SK-N-SH treated with all-trans-retinoic acid at 6 μM for 48 hours (cell line): ENCODE results near the gene IL9.

Source experiments
- ATAC-seq: fragments of 200-7000 bp; cut with Tn5 transposase; 3 replicates; pipeline ENCODE4 v1.9.1; 2020; ENCODE audit warnings: mild to moderate bottlenecking, moderate library complexity
- ARNTL ChIP-seq: fragments of 450-650 bp; formaldehyde crosslinking; IDR thresholded peaks from 2 replicates; pipeline ENCODE4 v1.5.0; 2020; ENCODE audit warnings: low read depth, mild to moderate bottlenecking, moderate library complexity, borderline replicate concordance
- BACH2 ChIP-seq: fragments of 250-450 bp; sonication (Bioruptor Pico); IDR thresholded peaks from 2 replicates; pipeline ENCODE4 v1.9.0; 2021; ENCODE audit warnings: mild to moderate bottlenecking, borderline replicate concordance
- CREB5 ChIP-seq: fragments of 250-450 bp; sonication (Bioruptor Pico); IDR thresholded peaks from 2 replicates; pipeline ENCODE4 v1.5.1; 2020; ENCODE audit warnings: low read depth, mild to moderate bottlenecking, moderate library complexity
- CSDC2 ChIP-seq: fragments of 250-450 bp; sonication (Bioruptor Pico); IDR thresholded peaks from 2 replicates; pipeline ENCODE4 v1.5.0; 2020; ENCODE audit warnings: mild to moderate bottlenecking, moderate library complexity
- CSRNP3 ChIP-seq: fragments of 250-450 bp; sonication (Bioruptor Pico); IDR thresholded peaks from 2 replicates; pipeline ENCODE4 v1.5.1; 2021; ENCODE audit warnings: mild to moderate bottlenecking, moderate library complexity
- ESRRG ChIP-seq: fragments of 250-450 bp; sonication (Bioruptor Pico); IDR thresholded peaks from 2 replicates; pipeline ENCODE4 v1.6.1; 2021; ENCODE audit warnings: mild to moderate bottlenecking
- GLIS3 ChIP-seq: fragments of 250-450 bp; sonication (Bioruptor Pico); IDR thresholded peaks from 2 replicates; pipeline ENCODE4 v1.5.0; 2020; ENCODE audit warnings: mild to moderate bottlenecking, moderate library complexity
- ISL1 ChIP-seq: fragments of 250-450 bp; sonication (Bioruptor Pico); IDR thresholded peaks from 2 replicates; pipeline ENCODE4 v2.1.2; 2022; ENCODE audit warnings: mild to moderate bottlenecking, moderate library complexity
- PATZ1 ChIP-seq: fragments of 250-450 bp; sonication (Bioruptor Pico); IDR thresholded peaks from 2 replicates; pipeline ENCODE4 v1.8.0; 2020; ENCODE audit warnings: mild to moderate bottlenecking, moderate library complexity, borderline replicate concordance
- PPARA ChIP-seq: fragments of 250-450 bp; sonication (Bioruptor Pico); IDR thresholded peaks from 2 replicates; pipeline ENCODE4 v1.5.0; 2020; ENCODE audit warnings: mild to moderate bottlenecking, borderline replicate concordance
- RARB ChIP-seq: fragments of 250-450 bp; sonication (Bioruptor Pico); IDR thresholded peaks from 2 replicates; pipeline ENCODE4 v1.8.0; 2021; ENCODE audit warnings: mild to moderate bottlenecking, moderate library complexity
- SNAI2 ChIP-seq: fragments of 250-450 bp; sonication (Bioruptor Pico); IDR thresholded peaks from 2 replicates; pipeline ENCODE4 v1.5.0; 2020; ENCODE audit warnings: mild to moderate bottlenecking, moderate library complexity
- TCF4 ChIP-seq: fragments of 250-450 bp; sonication (Bioruptor Pico); IDR thresholded peaks from 2 replicates; pipeline ENCODE4 v1.8.0; 2021; ENCODE audit warnings: mild to moderate bottlenecking, moderate library complexity, borderline replicate concordance
- TOX ChIP-seq: fragments of 250-450 bp; sonication (Bioruptor Pico); IDR thresholded peaks from 2 replicates; pipeline ENCODE4 v1.8.0; 2021; ENCODE audit warnings: mild to moderate bottlenecking, moderate library complexity, borderline replicate concordance
- TSHZ2 ChIP-seq: fragments of 250-450 bp; sonication (Bioruptor Pico); IDR thresholded peaks from 2 replicates; pipeline ENCODE4 v1.5.0; 2020; ENCODE audit warnings: mild to moderate bottlenecking, moderate library complexity
- ZC3H10 ChIP-seq: fragments of 250-450 bp; sonication (Bioruptor Pico); IDR thresholded peaks from 2 replicates; pipeline ENCODE4 v1.5.1; 2021; ENCODE audit warnings: mild to moderate bottlenecking, moderate library complexity
- ZFP3 ChIP-seq: fragments of 250-450 bp; sonication (Bioruptor Pico); IDR thresholded peaks from 2 replicates; pipeline ENCODE4 v1.5.0; 2020; ENCODE audit warnings: mild to moderate bottlenecking, moderate library complexity
- ZFP30 ChIP-seq: fragments of 450-650 bp; formaldehyde crosslinking; IDR thresholded peaks from 2 replicates; pipeline ENCODE4 v1.5.0; 2022; ENCODE audit warnings: mild to moderate bottlenecking, moderate library complexity
- ZNF565 ChIP-seq: fragments of 450-650 bp; formaldehyde crosslinking; conservative IDR thresholded peaks from 2 replicates; pipeline ENCODE4 v1.5.0; 2020; ENCODE audit warnings: low read depth, mild to moderate bottlenecking, moderate library complexity
- ZNF70 ChIP-seq: fragments of 450-650 bp; formaldehyde crosslinking; IDR thresholded peaks from 2 replicates; pipeline ENCODE4 v1.5.0; 2020; ENCODE audit warnings: mild to moderate bottlenecking, moderate library complexity

Gene IL9

GRCh38 chr5:135871268-135871915 is 24.2 kb downstream of the IL9 start:
- no peak for TF ChIP-seq ZC3H10 (CRISPR knock-in tag)
- TF ChIP-seq RARB (CRISPR knock-in tag), result no peak
- TF ChIP-seq CSDC2 (CRISPR knock-in tag), result no peak
- no peak for TF ChIP-seq SNAI2 (CRISPR knock-in tag)
- no peak for TF ChIP-seq ISL1 (CRISPR knock-in tag)
- TF ChIP-seq PPARA (CRISPR knock-in tag), result no peak
- TF ChIP-seq GLIS3 (CRISPR knock-in tag), result no peak
- TF ChIP-seq ZNF565 (CRISPR knock-in tag), result no peak
- no peak for TF ChIP-seq PATZ1 (CRISPR knock-in tag)
- no peak for TF ChIP-seq CSRNP3 (CRISPR knock-in tag)
- no peak for ATAC-seq

- ATAC-seq, result no peak
Measured at GRCh38 chr5:135869935-135870334, 25.7 kb downstream of the IL9 start.

More at GRCh38 chr5:135869935-135870334, 25.7 kb downstream of the IL9 start:
- TF ChIP-seq SNAI2 (CRISPR knock-in tag) (no peak), ZFP3 (no peak), TOX (CRISPR knock-in tag) (no peak), ARNTL (CRISPR knock-in tag) (no peak), ZFP30 (CRISPR knock-in tag) (no peak), ZNF565 (CRISPR knock-in tag) (no peak), PPARA (CRISPR knock-in tag) (no peak), ZNF70 (CRISPR knock-in tag) (no peak), CSDC2 (CRISPR knock-in tag) (no peak), CSRNP3 (CRISPR knock-in tag) (no peak), PATZ1 (CRISPR knock-in tag) (no peak), ISL1 (CRISPR knock-in tag) (no peak), TCF4 (CRISPR knock-in tag) (no peak), CREB5 (CRISPR knock-in tag) (no peak), BACH2 (CRISPR knock-in tag) (no peak), GLIS3 (CRISPR knock-in tag) (no peak), RARB (CRISPR knock-in tag) (no peak), ZC3H10 (CRISPR knock-in tag) (no peak), ESRRG (no peak), TSHZ2 (CRISPR knock-in tag) (no peak)
- TF ChIP-seq, all 23 proteins: peak for 0
